ENCODE results near the gene CTBP2. TPM values are rescaled to one million over a fixed set of nuclear protein-coding genes. Genes with fewer than 3 reads are reported as not detected.

Gene CTBP2
- total and polyA plus RNA-seq, 8 donors, result 21.3 to 169 (median 61.6) TPM

DNA sequence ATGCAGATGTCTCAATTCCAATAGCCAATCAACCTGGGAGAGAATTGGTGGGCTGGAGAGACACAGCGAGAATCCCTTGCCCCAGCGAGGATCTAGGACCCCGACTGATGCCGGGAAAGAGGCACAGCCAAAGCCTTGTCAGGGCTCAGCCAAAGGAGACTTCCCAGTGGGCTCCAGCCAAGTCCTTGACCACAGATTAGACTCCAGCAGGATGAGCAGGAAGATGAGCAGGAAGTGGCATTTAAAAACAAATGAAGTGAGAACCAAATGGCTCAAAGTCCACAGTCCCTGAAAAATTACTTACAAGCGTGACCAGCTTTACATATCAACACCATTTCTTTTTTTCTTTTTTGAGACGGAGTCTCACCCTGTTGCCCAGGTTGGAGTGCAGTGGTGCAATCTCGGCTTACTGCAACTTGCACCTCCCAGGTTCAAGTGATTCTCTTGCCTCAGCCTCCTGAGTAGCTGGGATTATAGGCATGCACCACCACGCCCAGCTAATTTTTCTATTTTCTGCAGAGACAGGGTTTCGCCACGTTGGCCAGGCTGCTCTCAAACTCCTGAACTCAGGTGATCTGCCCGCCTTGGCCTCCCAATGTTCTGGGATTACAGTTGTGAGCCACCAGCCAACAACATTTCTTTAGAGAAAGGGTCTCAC lies 40.2 kb downstream of the CTBP2 start:
- TF ChIP-seq POLR2AphosphoS5 (IDR thresholded peaks at IDR 0.05) (no peak), POLR2A (IDR thresholded peaks at IDR 0.05) (no peak), EP300 (IDR thresholded peaks at IDR 0.05) (no peak), CTCF (IDR thresholded peaks at IDR 0.05) (no peak)
- DNase-seq, result peak in 1 of 2 donors; percentile 64

GRCh38 chr10:125118701-125119100 lies 41.7 kb downstream of the CTBP2 start:
- DNase-seq, result no peak
- intact Hi-C loops (cut with DNase I; ENCODE audit: low total_unique reads), result no loop called here
- TF ChIP-seq EP300 (IDR thresholded peaks at IDR 0.05), result no peak
- TF ChIP-seq POLR2AphosphoS5 (IDR thresholded peaks at IDR 0.05), result no peak
- no peaks in the 10 kb centered on the region for H3K27me3 ChIP-seq
- WGBS, 5 donors, result 78 to 89% (median 83%) methylated on average over 10 of the region's 10 CpGs
- H3K36me3 ChIP-seq, result peaks cover 0 to 6% (median 0%) of the 10 kb centered on the region in 4 donors
- H3K4me3 ChIP-seq, result peak overlapping the region in 1 of 4 donors; percentile 8
- H3K9me3 ChIP-seq, result no peaks in the 10 kb centered on the region
- H3K4me1 ChIP-seq, result peaks cover 62 to 98% (median 80%) of the 10 kb centered on the region in 4 donors
- peak overlapping the region; percentile 16 to 78 (median 69) for H3K27ac ChIP-seq

More for the DNA sequence above, 40.2 kb downstream of the CTBP2 start:
- Histone ChIP-seq H3K9me3 (no peaks in the 10 kb centered on the region), H3K4me3 (no peak overlapping the region), H3K27me3 (no peaks in the 10 kb centered on the region), H3K27ac (peak overlapping the region in 4 of 5 donors; percentile 23 to 57 (median 40)), H3K36me3 (peaks cover 0 to 6% (median 0%) of the 10 kb centered on the region in 4 donors), H3K4me1 (peaks cover 68 to 98% (median 85%) of the 10 kb centered on the region in 4 donors)
- intact Hi-C loops (cut with DNase I; ENCODE audit: low total_unique reads), result no loop called here
- 73 to 83% (median 74%) methylated on average over 11 of the region's 11 CpGs for WGBS, 5 donors

GRCh38 chr10:125118011-125118611 lies 42.3 kb downstream of the CTBP2 start:
- DNase-seq, result peak; percentile 81
- peaks cover 0 to 6% (median 0%) of the 10 kb centered on the region in 4 donors for H3K36me3 ChIP-seq

GRCh38 chr10:125116652-125117310 lies 43.6 kb downstream of the CTBP2 start:
- Histone ChIP-seq H3K4me1 (peaks cover 48 to 99% (median 76%) of the 10 kb centered on the region in 4 donors), H3K27me3 (no peaks in the 10 kb centered on the region), H3K9me3 (no peaks in the 10 kb centered on the region), H3K36me3 (no peaks in the 10 kb centered on the region), H3K4me3 (no peak overlapping the region), H3K27ac (peak overlapping the region in 4 of 5 donors; percentile 16 to 78 (median 46))
- 65 to 81% (median 76%) methylated on average over 17 to 18 of the region's 18 CpGs for WGBS, 5 donors
- no peak for TF ChIP-seq EP300 (IDR thresholded peaks at IDR 0.05)
- TF ChIP-seq CTCF (IDR thresholded peaks at IDR 0.05), result no peak
- no peak for TF ChIP-seq POLR2AphosphoS5 (IDR thresholded peaks at IDR 0.05)
- TF ChIP-seq POLR2A (IDR thresholded peaks at IDR 0.05), result no peak
- intact Hi-C loops (cut with DNase I; ENCODE audit: low total_unique reads), result no loop called here
- no peak for DNase-seq

More at GRCh38 chr10:125118011-125118611, 42.3 kb downstream of the CTBP2 start:
- Histone ChIP-seq H3K27ac (peak overlapping the region; percentile 66 to 78 (median 69)), H3K4me3 (peak overlapping the region in 1 of 4 donors; percentile 8), H3K27me3 (no peaks in the 10 kb centered on the region), H3K4me1 (peaks cover 56 to 98% (median 79%) of the 10 kb centered on the region in 4 donors), H3K9me3 (no peaks in the 10 kb centered on the region)
- TF ChIP-seq POLR2AphosphoS5 (IDR thresholded peaks at IDR 0.05) (peak; percentile 18 to 59 (median 41)), CTCF (IDR thresholded peaks at IDR 0.05) (no peak)
- intact Hi-C loops (cut with DNase I; ENCODE audit: low total_unique reads), result no loop called here
- WGBS, 5 donors, result 15 to 25% (median 22%) methylated on average over 14 of the region's 14 CpGs

Data from stomach (tissue), 9 donors.